Measurements from ENCODE around the gene TMEM269. TPM values are rescaled to one million over a fixed set of nuclear protein-coding genes. Genes with fewer than 3 reads are reported as not detected.

The TMEM269 gene
- total RNA-seq, 3 donors from 2014 or later, result under 0.01 to 0.59 (median 0.16) TPM

DNA sequence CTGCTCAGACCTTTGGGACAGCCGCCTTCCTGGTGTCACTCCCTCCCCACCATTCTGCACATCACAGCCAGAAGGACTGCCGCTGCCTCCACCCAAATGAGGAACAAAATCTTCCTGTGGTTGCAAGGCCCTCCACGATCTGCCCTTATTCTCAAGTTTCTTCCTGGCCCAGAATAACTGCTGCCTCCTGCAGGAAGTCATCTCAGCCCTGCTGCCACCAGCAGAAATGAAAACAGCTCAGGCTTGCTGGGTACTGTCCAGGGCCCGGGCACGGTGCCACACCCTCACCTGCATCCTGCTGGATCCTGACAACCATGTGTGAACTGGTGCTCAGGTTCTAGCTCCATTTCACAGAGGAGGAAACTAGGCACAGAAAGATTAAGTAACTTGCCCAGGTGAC is 47.5 kb upstream of the TMEM269 start:
- Histone ChIP-seq H3K9me3 (no peaks in the 10 kb centered on the region), H3K4me1 (no peaks in the 10 kb centered on the region), H3K27me3 (no peaks in the 10 kb centered on the region), H3K27ac (no peak overlapping the region), H3K36me3 (no peaks in the 10 kb centered on the region), H3K4me3 (no peak overlapping the region)
- DNase-seq (ENCODE audit: low spot score in 2 of 2), result peak; percentile 34 to 73
- TF ChIP-seq POLR2A (IDR thresholded peaks at IDR 0.05), result no peak
- TF ChIP-seq POLR2AphosphoS5 (IDR thresholded peaks at IDR 0.05), result no peak
- TF ChIP-seq, protein P1, sequence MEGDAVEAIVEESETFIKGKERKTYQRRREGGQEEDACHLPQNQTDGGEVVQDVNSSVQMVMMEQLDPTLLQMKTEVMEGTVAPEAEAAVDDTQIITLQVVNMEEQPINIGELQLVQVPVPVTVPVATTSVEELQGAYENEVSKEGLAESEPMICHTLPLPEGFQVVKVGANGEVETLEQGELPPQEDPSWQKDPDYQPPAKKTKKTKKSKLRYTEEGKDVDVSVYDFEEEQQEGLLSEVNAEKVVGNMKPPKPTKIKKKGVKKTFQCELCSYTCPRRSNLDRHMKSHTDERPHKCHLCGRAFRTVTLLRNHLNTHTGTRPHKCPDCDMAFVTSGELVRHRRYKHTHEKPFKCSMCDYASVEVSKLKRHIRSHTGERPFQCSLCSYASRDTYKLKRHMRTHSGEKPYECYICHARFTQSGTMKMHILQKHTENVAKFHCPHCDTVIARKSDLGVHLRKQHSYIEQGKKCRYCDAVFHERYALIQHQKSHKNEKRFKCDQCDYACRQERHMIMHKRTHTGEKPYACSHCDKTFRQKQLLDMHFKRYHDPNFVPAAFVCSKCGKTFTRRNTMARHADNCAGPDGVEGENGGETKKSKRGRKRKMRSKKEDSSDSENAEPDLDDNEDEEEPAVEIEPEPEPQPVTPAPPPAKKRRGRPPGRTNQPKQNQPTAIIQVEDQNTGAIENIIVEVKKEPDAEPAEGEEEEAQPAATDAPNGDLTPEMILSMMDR (IDR thresholded peaks at IDR 0.05), result no peak
- intact Hi-C loops (cut with DNase I; ENCODE audit: low total_unique reads), result no loop called here

DNA sequence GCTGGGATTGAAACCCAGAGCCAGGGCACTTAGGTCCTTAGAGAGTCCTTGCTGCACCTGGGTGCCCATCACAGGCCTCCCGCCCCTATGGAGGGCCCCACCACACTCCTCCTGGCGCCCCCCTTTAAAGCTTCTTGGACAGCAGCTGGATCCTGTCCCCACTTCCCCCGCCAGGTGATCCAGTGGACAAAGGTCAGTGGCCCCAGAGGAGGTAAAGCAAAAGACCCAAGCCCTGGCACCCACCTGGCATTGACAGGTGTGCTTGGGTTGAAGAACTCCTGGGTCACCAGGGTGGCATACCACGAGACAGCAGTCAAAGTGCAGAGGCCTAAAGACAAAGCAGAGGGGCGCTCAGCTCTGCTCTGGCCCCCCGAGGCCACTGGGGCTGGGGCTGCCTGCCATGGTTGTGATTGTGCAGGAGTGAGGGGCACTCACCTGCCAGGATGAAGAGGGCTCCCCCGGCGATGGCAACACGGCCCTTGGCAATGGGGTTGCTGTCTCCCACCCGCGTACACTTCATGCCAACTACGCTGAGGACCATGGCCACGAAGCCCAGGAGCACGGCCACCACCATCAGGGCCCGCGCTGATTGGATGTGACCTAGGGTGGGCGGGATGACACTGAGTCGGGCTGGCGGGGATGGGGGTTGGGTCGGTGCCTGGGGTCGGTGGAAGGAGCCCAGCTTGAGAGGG is 46.7 kb upstream of the TMEM269 start:
- no peaks in the 10 kb centered on the region for H3K4me1 ChIP-seq
- TF ChIP-seq, protein P1 (IDR thresholded peaks at IDR 0.05), result no peak
- TF ChIP-seq POLR2AphosphoS5 (IDR thresholded peaks at IDR 0.05) (no peak), POLR2A (IDR thresholded peaks at IDR 0.05) (no peak)
- H3K27me3 ChIP-seq, result no peaks in the 10 kb centered on the region
- no peak overlapping the region for H3K27ac ChIP-seq
- no peak overlapping the region for H3K4me3 ChIP-seq
- no peaks in the 10 kb centered on the region for H3K36me3 ChIP-seq
- H3K9me3 ChIP-seq, result no peaks in the 10 kb centered on the region
- intact Hi-C loops (cut with DNase I; ENCODE audit: low total_unique reads), result no loop called here
- no peak for DNase-seq (ENCODE audit: low spot score in 2 of 2)

DNA sequence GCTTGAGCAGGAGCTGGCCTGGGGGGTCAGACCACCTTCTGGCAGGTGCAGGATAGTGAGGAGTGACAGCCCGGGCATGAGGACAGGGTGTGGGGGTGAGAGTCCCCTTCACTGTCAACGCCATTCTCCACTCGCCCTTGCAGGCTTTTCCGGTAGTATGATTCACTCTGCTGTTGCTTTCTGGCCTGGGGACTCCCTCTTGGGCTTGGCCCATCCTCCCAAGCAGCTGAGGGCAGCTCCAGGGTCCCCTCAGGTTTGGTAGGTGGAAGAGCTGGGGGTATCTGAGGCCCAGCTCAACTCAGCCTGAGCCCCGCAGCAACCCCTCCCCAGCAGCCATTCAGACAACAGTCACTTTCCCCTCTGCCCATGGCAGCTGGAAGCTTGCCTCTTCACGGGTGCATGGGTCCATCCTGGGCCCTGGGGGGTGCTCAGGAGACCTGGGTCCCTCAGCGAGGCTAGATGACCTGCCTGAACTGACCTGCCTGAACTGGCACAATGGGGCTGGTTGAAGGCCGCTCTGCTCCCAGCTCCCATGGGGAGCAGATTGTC is 46.0 kb upstream of the TMEM269 start:
- no peak overlapping the region for H3K27ac ChIP-seq
- TF ChIP-seq POLR2AphosphoS5 (IDR thresholded peaks at IDR 0.05), result no peak
- TF ChIP-seq POLR2A (IDR thresholded peaks at IDR 0.05), result no peak
- TF ChIP-seq, protein P1 (IDR thresholded peaks at IDR 0.05), result no peak
- intact Hi-C loops (cut with DNase I; ENCODE audit: low total_unique reads), result no loop called here
- H3K4me1 ChIP-seq, result no peaks in the 10 kb centered on the region
- H3K27me3 ChIP-seq, result no peaks in the 10 kb centered on the region
- DNase-seq (ENCODE audit: low spot score in 2 of 2), result no peak
- no peaks in the 10 kb centered on the region for H3K9me3 ChIP-seq
- H3K4me3 ChIP-seq, result peak overlapping the region in 1 of 3 donors; percentile 40
- no peaks in the 10 kb centered on the region for H3K36me3 ChIP-seq

DNA sequence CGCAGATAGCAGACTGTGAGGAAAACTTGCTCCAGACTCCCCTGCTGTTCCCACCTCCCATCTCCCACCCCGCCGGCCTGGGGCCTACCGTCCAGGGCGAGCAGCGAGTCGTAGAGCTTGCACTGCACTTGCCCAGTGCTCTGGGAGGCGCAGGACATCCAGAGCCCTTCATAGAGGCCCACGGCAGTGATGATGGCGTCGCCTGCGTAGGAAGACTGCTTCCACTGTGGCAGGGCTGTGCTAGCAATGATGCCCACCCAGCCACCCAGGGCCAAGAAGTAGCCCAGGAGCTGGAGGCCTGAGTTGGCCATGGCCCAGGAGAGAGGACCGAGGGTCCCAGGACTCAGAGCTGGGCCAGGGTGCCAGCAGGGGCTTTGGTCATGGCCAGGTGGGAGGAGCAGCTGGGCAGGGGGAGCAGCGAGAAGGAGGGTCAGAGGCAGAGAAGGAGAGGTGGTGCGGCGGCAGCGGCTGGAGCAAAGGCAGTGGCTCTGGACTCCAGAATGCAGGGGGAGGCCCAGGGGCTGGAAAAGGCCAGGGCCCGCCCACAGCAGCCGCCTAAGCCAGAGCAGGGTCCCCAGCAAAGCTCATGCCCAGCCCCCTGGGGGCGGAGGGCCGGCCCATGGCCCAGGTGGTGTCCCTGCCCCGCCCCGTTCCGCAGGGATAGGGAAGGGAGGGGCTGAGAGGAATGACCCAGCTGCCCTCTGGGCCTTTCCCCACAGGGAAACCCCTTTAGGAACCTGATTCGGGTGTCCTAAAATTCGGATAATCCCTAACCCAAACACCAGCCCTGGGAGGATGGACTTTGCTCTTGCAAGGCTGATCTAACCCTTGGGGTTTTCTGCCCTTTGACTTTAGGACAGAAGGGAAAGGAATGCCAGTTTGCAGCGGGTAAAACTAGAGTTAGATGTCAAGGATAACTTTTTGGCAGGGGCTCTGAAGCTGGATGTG is 44.8 kb upstream of the TMEM269 start, which contains the start of gene CLDN19:
TSS of gene CLDN19 (minus strand) at position 484 of the 948 bp plus-strand sequence. CDS start at position 311, 173 bp downstream.
- TF ChIP-seq POLR2AphosphoS5 (IDR thresholded peaks at IDR 0.05), result no peak
- TF ChIP-seq POLR2A (IDR thresholded peaks at IDR 0.05), result no peak
- TF ChIP-seq, protein P1 (IDR thresholded peaks at IDR 0.05), result no peak
- Histone ChIP-seq H3K27ac (peak within 1 kb of the TSS; percentile 40 to 78), H3K4me3 (peak within 1 kb of the TSS in 2 of 3 donors; percentile 28 to 40), H3K9me3 (no peaks in the 10 kb centered on the region), H3K27me3 (no peaks in the 10 kb centered on the region), H3K36me3 (no peaks in the 10 kb centered on the region), H3K4me1 (no peaks in the 10 kb centered on the region)
- DNase-seq (ENCODE audit: low spot score in 2 of 2), result no peak
- intact Hi-C loops (cut with DNase I; ENCODE audit: low total_unique reads), result no loop called here

All from breast epithelium (tissue), 4 donors.